ENCODE measurements around the gene GLP2R.

GRCh38 chr17:9813166-9813565 lies 12.6 kb upstream of the GLP2R start:
- TF ChIP-seq CTCF (IDR thresholded peaks at IDR 0.05) (no peak), SOX15 (CRISPR knock-in tag; IDR thresholded peaks at IDR 0.05) (no peak), FOXJ3 (CRISPR knock-in tag; IDR thresholded peaks at IDR 0.05; ENCODE audit: borderline replicate concordance) (no peak), E2F1 (CRISPR knock-in tag; IDR thresholded peaks at IDR 0.05) (no peak), USF1 (CRISPR knock-in tag; IDR thresholded peaks at IDR 0.05) (no peak), USF2 (CRISPR knock-in tag; IDR thresholded peaks at IDR 0.05) (no peak), CREM (CRISPR knock-in tag; IDR thresholded peaks at IDR 0.05) (no peak), TP53 (CRISPR knock-in tag; IDR thresholded peaks at IDR 0.05) (no peak), ATF3 (CRISPR knock-in tag; conservative IDR thresholded peaks at IDR 0.05) (no peak), E2F5 (CRISPR knock-in tag; IDR thresholded peaks at IDR 0.05) (no peak), GABPB1 (CRISPR knock-in tag; IDR thresholded peaks at IDR 0.05) (no peak)
